Ovary (tissue), 9 donors: Measurements from ENCODE around the gene PAGR1. TPM values are rescaled to one million over a fixed set of nuclear protein-coding genes. Genes with fewer than 3 reads are reported as not detected.
A peak's percentile ranks its signal among the peaks of the same experiment; 100 is the strongest.

Experiments
- DNase-seq, 5 donors: peaks; one replicate each; pipeline ENCODE4 v3.0.0-alpha.2; 2019 to 2020
- H3K27ac ChIP-seq, 2 donors: fragments of 200-600 bp; one replicate each; pipeline versions ENCODE4 v1.5.1 to v1.8.0; 2019 to 2022
- H3K27me3 ChIP-seq: fragments of 200-600 bp; one replicate; pipeline ENCODE4 v1.8.0; 2022
- H3K36me3 ChIP-seq: fragments of 200-600 bp; sonication (generic); one replicate; pipeline ENCODE4 v1.5.1; 2019
- H3K4me1 ChIP-seq: one replicate; pipeline ENCODE4 v1.8.1; 2013; ENCODE audit warnings: mild to moderate bottlenecking, moderate library complexity; ENCODE audit not compliant: insufficient read depth
- H3K4me3 ChIP-seq: fragments of 200-600 bp; sonication (generic); one replicate; pipeline ENCODE4 v1.5.1; 2017
- H3K9me3 ChIP-seq, 2 donors: fragments of 200-600 bp in 1 of 2; sonication (generic) in 1 of 2; one replicate each; pipeline versions ENCODE4 v1.5.1 to v1.8.1; 2013 to 2019; ENCODE audit warnings: mild to moderate bottlenecking in 1 of 2, moderate library complexity in 1 of 2
- EP300 ChIP-seq: sonication (generic); formaldehyde crosslinking; IDR thresholded peaks from one replicate; pipeline ENCODE4 v1.6.1; 2017; ENCODE audit warnings: antibody characterized with exemption
- POLR2A ChIP-seq: fragments of 450-650 bp; IDR thresholded peaks from one replicate; pipeline ENCODE4 v1.6.1; 2017; ENCODE audit warnings: antibody characterized with exemption, mild to moderate bottlenecking, moderate library complexity
- WGBS, 3 donors: extraction: QIAGEN DNeasy Blood & Tissue Kit in 1 of 3; methylation state at CpG; one replicate each; pipeline versions ENCODE4 v1.1.5 to v1.1.7; 2013 to 2017; 5-methylcytosine and 5-hydroxymethylcytosine counted together
- intact Hi-C, 4 donors: fragments of 100-400 bp; cut with DNase I; formaldehyde crosslinking; loops; one replicate each; pipeline versions ENCODE4 v1.11.0 to v1.15.1; 2022 to 2023
- polyA plus RNA-seq, 2 donors: library from polyadenylated mRNA; stranded (reverse); fragments of 200-250 nt in 1 of 2; fragments of 350-450 nt in 1 of 2; fragmentation: Illumina TruSeq in 1 of 2; extraction: RNeasy Lipid Tissue Mini Kit (QIAGEN cat#74804) in 1 of 2; gene quantifications; one replicate each; pipeline ENCODE4 v1.2.3, GENCODE V29; 2013 to 2014
- total RNA-seq, 7 donors: library from RNA; depleted of rRNA in 2 of 7; stranded (reverse); fragments of >200 nt in 2 of 7; fragmentation: NEBNext Ultra II Directional in 3 of 7; extraction: Animal tissue kit (Norgen Biotek cat#: 25700) in 3 of 7; gene quantifications; one replicate each; pipeline versions ENCODE4 v1.1.0 to v1.2.4, GENCODE V29; 2016 to 2023
- TF ChIP-seq, protein P1 (sequence below), 3 donors: fragments of 450-650 bp in 2 of 3; fragments of 200-600 bp in 1 of 3; IDR thresholded peaks; one replicate each; pipeline versions ENCODE4 v1.5.1 to v1.8.0; 2016 to 2022; ENCODE audit warnings: antibody characterized with exemption in 3 of 3, mild to moderate bottlenecking in 1 of 3
- donor health status: DM: no; HTN: no; CAD: no; lungs with moderate emphysema.
- donor health status: DM: no; HTN: no; CAD: no.
- donor health status: Bipolar disorder and iron deficiency.
- donor health status: DM: yes; HTN: yes; CAD: no.
- donor health status: DM: no; HTN: no; CAD: no.
- donor health status: DM: yes; HTN: yes; CAD: no.

Gene PAGR1
- total and polyA plus RNA-seq, 9 donors, result 13.9 to 83.6 (median 63.3) TPM

DNA sequence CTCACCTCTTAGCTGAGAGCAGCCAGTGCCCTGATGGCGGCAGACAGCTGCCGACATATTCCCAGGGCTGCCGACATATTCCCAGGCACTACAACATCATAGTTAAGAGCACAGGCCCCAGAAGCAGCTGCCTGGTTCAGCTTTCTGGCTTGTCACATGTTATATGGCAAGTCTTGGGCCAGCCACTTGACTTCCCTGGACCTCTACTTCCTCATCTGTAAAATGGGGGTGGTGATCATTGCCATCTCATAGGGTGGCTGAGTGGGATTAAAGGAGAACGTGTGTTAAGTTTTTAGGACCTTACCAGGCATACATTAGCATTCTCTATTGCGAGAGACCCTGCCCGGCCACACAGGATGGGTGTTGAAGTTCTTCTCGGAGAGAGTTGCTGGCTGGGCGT, 28.0 kb downstream of the PAGR1 start:
- Histone ChIP-seq H3K27me3 (no peaks in the 10 kb centered on the region), H3K27ac (peak overlapping the region in 1 of 2 donors; percentile 5), H3K4me3 (no peak overlapping the region), H3K4me1 (peaks cover 8% of the 10 kb centered on the region), H3K9me3 (no peaks in the 10 kb centered on the region), H3K36me3 (no peaks in the 10 kb centered on the region)
- DNase-seq, result no peak
- intact Hi-C loops, result no loop called here
- 91 to 93% (median 93%) methylated on average over 8 of the region's 8 CpGs for WGBS, 3 donors
- TF ChIP-seq POLR2A, result no peak
- TF ChIP-seq, protein P1, sequence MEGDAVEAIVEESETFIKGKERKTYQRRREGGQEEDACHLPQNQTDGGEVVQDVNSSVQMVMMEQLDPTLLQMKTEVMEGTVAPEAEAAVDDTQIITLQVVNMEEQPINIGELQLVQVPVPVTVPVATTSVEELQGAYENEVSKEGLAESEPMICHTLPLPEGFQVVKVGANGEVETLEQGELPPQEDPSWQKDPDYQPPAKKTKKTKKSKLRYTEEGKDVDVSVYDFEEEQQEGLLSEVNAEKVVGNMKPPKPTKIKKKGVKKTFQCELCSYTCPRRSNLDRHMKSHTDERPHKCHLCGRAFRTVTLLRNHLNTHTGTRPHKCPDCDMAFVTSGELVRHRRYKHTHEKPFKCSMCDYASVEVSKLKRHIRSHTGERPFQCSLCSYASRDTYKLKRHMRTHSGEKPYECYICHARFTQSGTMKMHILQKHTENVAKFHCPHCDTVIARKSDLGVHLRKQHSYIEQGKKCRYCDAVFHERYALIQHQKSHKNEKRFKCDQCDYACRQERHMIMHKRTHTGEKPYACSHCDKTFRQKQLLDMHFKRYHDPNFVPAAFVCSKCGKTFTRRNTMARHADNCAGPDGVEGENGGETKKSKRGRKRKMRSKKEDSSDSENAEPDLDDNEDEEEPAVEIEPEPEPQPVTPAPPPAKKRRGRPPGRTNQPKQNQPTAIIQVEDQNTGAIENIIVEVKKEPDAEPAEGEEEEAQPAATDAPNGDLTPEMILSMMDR (IDR thresholded peaks at IDR 0.05), result no peak
- TF ChIP-seq EP300, result no peak

GRCh38 chr16:29844575-29845331, 28.8 kb downstream of the PAGR1 start:
- 69 to 72% (median 72%) methylated on average over 28 of the region's 28 CpGs for WGBS, 3 donors

DNA sequence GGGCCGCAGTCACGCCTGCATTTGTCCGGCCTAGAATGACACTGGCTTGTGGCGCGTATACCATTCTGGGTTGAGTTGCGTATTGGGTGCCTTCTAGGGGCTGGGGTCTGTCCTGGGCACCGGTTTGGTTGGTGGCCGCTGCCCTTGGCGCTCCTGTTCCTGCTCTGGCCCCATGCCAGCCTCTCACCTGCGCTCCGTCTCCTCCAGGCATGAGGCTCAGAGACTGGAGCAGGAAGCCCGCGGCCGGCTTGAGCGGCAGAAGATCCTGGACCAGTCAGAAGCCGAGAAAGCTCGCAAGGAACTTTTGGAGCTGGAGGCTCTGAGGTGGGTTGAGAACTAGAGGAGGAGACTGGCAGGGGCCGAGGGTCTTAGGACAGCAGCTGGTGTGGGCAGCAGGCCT, 29.7 kb downstream of the PAGR1 start:
- peak overlapping the region in 1 of 2 donors; percentile 20 for H3K27ac ChIP-seq
- no peaks in the 10 kb centered on the region for H3K27me3 ChIP-seq
- peaks cover 5% of the 10 kb centered on the region for H3K4me1 ChIP-seq
- H3K9me3 ChIP-seq, result no peaks in the 10 kb centered on the region
- WGBS, 3 donors, result 81 to 86% (median 81%) methylated on average over 18 of the region's 18 CpGs
- no peaks in the 10 kb centered on the region for H3K36me3 ChIP-seq
- TF ChIP-seq POLR2A (no peak), EP300 (no peak)
- TF ChIP-seq, protein P1 (IDR thresholded peaks at IDR 0.05), result no peak
- no peak overlapping the region for H3K4me3 ChIP-seq
- DNase-seq, result peak in 1 of 5 donors; percentile 35
- intact Hi-C loops, result loop anchor here in 1 of 4 donors (5.0 kb wide), 1 partner anchor 33 kb away; the partner anchor contains the start of gene PRRT2

More at GRCh38 chr16:29844575-29845331, 28.8 kb downstream of the PAGR1 start:
- no peaks in the 10 kb centered on the region for H3K27me3 ChIP-seq
- H3K36me3 ChIP-seq, result no peaks in the 10 kb centered on the region
- H3K27ac ChIP-seq, result peak overlapping the region; percentile 5 to 64
- H3K4me3 ChIP-seq, result no peak overlapping the region
- H3K4me1 ChIP-seq, result peaks cover 8% of the 10 kb centered on the region
- no peaks in the 10 kb centered on the region for H3K9me3 ChIP-seq
- DNase-seq, result peak in 3 of 5 donors; percentile 66 to 78 (median 73)
- TF ChIP-seq EP300 (no peak), POLR2A (no peak)
- TF ChIP-seq, protein P1 (IDR thresholded peaks at IDR 0.05), result no peak
- intact Hi-C loops, result loop anchor here in 1 of 4 donors (5.0 kb wide), 1 partner anchor 32 kb away; the partner anchor contains the start of gene PRRT2

- intact Hi-C loops, result loop anchor here in 2 of 4 donors (2.0 to 5.0 kb wide), 2 partner anchors 36 to 42 kb away; partner anchors contain the start of genes MAZ (in 1 of the 2) and PRRT2 (in 1 of the 2)
- peaks cover 5% of the 10 kb centered on the region for H3K4me1 ChIP-seq
- TF ChIP-seq POLR2A (no peak), EP300 (no peak)
- TF ChIP-seq, protein P1 (IDR thresholded peaks at IDR 0.05), result peak; percentile 78 to 88 (median 84)
- no peaks in the 10 kb centered on the region for H3K36me3 ChIP-seq
- H3K27me3 ChIP-seq, result no peaks in the 10 kb centered on the region
- no peaks in the 10 kb centered on the region for H3K9me3 ChIP-seq
- H3K4me3 ChIP-seq, result no peak overlapping the region
- 22 to 24% (median 23%) methylated on average over 15 of the region's 15 CpGs for WGBS, 3 donors
- H3K27ac ChIP-seq, result peak overlapping the region in 1 of 2 donors; percentile 64
- DNase-seq, result peak; percentile 79 to 88 (median 83)
These were observed 32.7 kb downstream of the PAGR1 start for GRCh38 chr16:29848420-29849297.
